Uterus (tissue), 4 donors: Measurements from ENCODE around the gene EGF. TPM values are rescaled to one million over a fixed set of nuclear protein-coding genes. Genes with fewer than 3 reads are reported as not detected.

Experiments used
- DNase-seq, 2 donors: peaks; one replicate each; pipeline ENCODE4 v3.0.0-alpha.2; 2019 to 2020
- H3K27ac ChIP-seq, 2 donors: fragments of 200-600 bp; sonication (generic); 1 replicate in 1 of 2; 2 replicates in 1 of 2; pipeline ENCODE4 v1.5.1; 2016 to 2018
- H3K27me3 ChIP-seq, 2 donors: fragments of 200-600 bp; sonication (generic); one replicate each; pipeline ENCODE4 v1.5.1; 2018 to 2019; ENCODE audit warnings: control low read depth in 1 of 2
- H3K36me3 ChIP-seq, 2 donors: fragments of 200-600 bp; sonication (generic); one replicate each; pipeline ENCODE4 v1.5.1; 2019; ENCODE audit warnings: control low read depth in 1 of 2
- H3K4me1 ChIP-seq, 2 donors: fragments of 200-600 bp; sonication (generic); one replicate each; pipeline ENCODE4 v1.5.1; 2018 to 2019; ENCODE audit warnings: control low read depth in 1 of 2
- H3K4me3 ChIP-seq, 2 donors: fragments of 200-600 bp; sonication (generic); 1 replicate in 1 of 2; 2 replicates in 1 of 2; pipeline ENCODE4 v1.5.1; 2018 to 2019; ENCODE audit warnings: mild to moderate bottlenecking in 1 of 2
- H3K9me3 ChIP-seq, 2 donors: fragments of 200-600 bp; sonication (generic); one replicate each; pipeline ENCODE4 v1.5.1; 2019; ENCODE audit warnings: control low read depth in 1 of 2
- CTCF ChIP-seq, 4 experiments: fragments of 200-600 bp in 2 of 4; fragments of 450-650 bp in 2 of 4; sonication (generic) in 2 of 4; IDR thresholded peaks; one replicate each; pipeline ENCODE4 v1.5.1; 2016 to 2019; ENCODE audit warnings: antibody characterized with exemption in 4 of 4, mild to moderate bottlenecking in 2 of 4, moderate library complexity in 1 of 4
- POLR2A ChIP-seq, 2 donors: fragments of 450-650 bp; IDR thresholded peaks; one replicate each; pipeline ENCODE4 v1.6.1; 2016; ENCODE audit warnings: antibody characterized with exemption in 2 of 2, mild to moderate bottlenecking in 1 of 2, moderate library complexity in 1 of 2
- intact Hi-C: fragments of 100-400 bp; cut with DNase I; formaldehyde crosslinking; loops from one replicate; pipeline ENCODE4 v1.15.1; 2023; ENCODE audit warnings: low total_unique reads
- total RNA-seq, 4 donors: library from RNA; depleted of rRNA in 3 of 4; stranded (reverse); fragments of >200 nt in 3 of 4; gene quantifications; one replicate each; pipeline versions ENCODE4 v1.1.0 to v1.2.4, GENCODE V29; 2014 to 2023
- donor health status: DM: yes; HTN: yes; CAD: no.

The EGF gene
- total RNA-seq, 4 donors from 2014 or later, result 1.0 to 3.5 (median 1.5) TPM

- TF ChIP-seq POLR2A (IDR thresholded peaks at IDR 0.05) (no peak), CTCF (IDR thresholded peaks at IDR 0.05) (no peak)
- intact Hi-C loops, result loop anchor here (10.0 kb wide), 1 partner anchor 173 kb away; no protein-coding TSS in a partner anchor
- DNase-seq, result no peak
- Histone ChIP-seq H3K36me3 (no peaks in the 10 kb centered on the region), H3K9me3 (no peaks in the 10 kb centered on the region), H3K4me1 (peaks cover 0 to 5% of the 10 kb centered on the region in 2 donors), H3K4me3 (no peak overlapping the region), H3K27me3 (no peaks in the 10 kb centered on the region), H3K27ac (no peak overlapping the region)
Observed at GRCh38 chr4:110041735-110042134, 129.1 kb downstream of the EGF start.

GRCh38 chr4:110042545-110043517 is 130.1 kb downstream of the EGF start:
- peaks cover 0 to 5% of the 10 kb centered on the region in 2 donors for H3K4me1 ChIP-seq
- H3K36me3 ChIP-seq, result no peaks in the 10 kb centered on the region
- H3K9me3 ChIP-seq, result no peaks in the 10 kb centered on the region
- intact Hi-C loops, result loop anchor here (10.0 kb wide), 1 partner anchor 172 kb away; no protein-coding TSS in a partner anchor
- DNase-seq, result no peak
- no peaks in the 10 kb centered on the region for H3K27me3 ChIP-seq
- H3K27ac ChIP-seq, result no peak overlapping the region
- H3K4me3 ChIP-seq, result no peak overlapping the region
- TF ChIP-seq POLR2A (IDR thresholded peaks at IDR 0.05), result no peak
- no peak for TF ChIP-seq CTCF (IDR thresholded peaks at IDR 0.05)

- no peaks in the 10 kb centered on the region for H3K9me3 ChIP-seq
- H3K27ac ChIP-seq, result no peak overlapping the region
- TF ChIP-seq CTCF (IDR thresholded peaks at IDR 0.05) (no peak), POLR2A (IDR thresholded peaks at IDR 0.05) (no peak)
- no peaks in the 10 kb centered on the region for H3K27me3 ChIP-seq
- no peak overlapping the region for H3K4me3 ChIP-seq
- intact Hi-C loops, result loop anchor here (10.0 kb wide), 1 partner anchor 168 kb away; no protein-coding TSS in a partner anchor
- no peaks in the 10 kb centered on the region for H3K36me3 ChIP-seq
- DNase-seq, result no peak
- peaks cover 0 to 5% of the 10 kb centered on the region in 2 donors for H3K4me1 ChIP-seq
Observed at GRCh38 chr4:110046588-110047049, 133.9 kb downstream of the EGF start.

- no peak overlapping the region for H3K27ac ChIP-seq
- no peak overlapping the region for H3K4me3 ChIP-seq
- intact Hi-C loops, result loop anchor here (10.0 kb wide), 1 partner anchor 165 kb away; no protein-coding TSS in a partner anchor
- no peaks in the 10 kb centered on the region for H3K36me3 ChIP-seq
- no peaks in the 10 kb centered on the region for H3K9me3 ChIP-seq
- H3K27me3 ChIP-seq, result no peaks in the 10 kb centered on the region
- peak; percentile 23 to 42 for DNase-seq
- TF ChIP-seq POLR2A (IDR thresholded peaks at IDR 0.05) (no peak), CTCF (IDR thresholded peaks at IDR 0.05) (peak; percentile 62 to 73 (median 70))
- H3K4me1 ChIP-seq, result no peaks in the 10 kb centered on the region
Observed at GRCh38 chr4:110049951-110050925, 137.6 kb downstream of the EGF start.
